H1 (cell line): ENCODE measurements around the gene ZNF451. TPM values are rescaled to one million over a fixed set of nuclear protein-coding genes. Genes with fewer than 3 reads are reported as not detected.

Experiments used
- CTCF ChIA-PET: fragments of 300-600 bp; sonication (Branson Sonifier 250); formaldehyde crosslinking; loops from one replicate; lab custom pipeline; 2021; ENCODE audit not compliant: partially characterized antibody; lab: Charles Lee
- POLR2A ChIA-PET: fragments of 300-600 bp; sonication (Branson Sonifier 250); formaldehyde crosslinking; loops from one replicate; lab custom pipeline; 2021; ENCODE audit warnings: inconsistent platforms; ENCODE audit not compliant: partially characterized antibody; lab: Charles Lee
- DNase-seq, 2 experiments: peaks; one replicate each; pipeline versions ENCODE4 v3.0.0 to v3.0.0-alpha.2; 2010 to 2022; ENCODE audit warnings: low spot score in 2 of 2, low read depth in 1 of 2, mixed read lengths in 1 of 2
- FAIRE-seq: peaks from 2 replicates; lab custom pipeline; 2011; peaks lifted over from hg19 to GRCh38; lab: Jason Lieb, UNC
- H2AFZ ChIP-seq: 2 replicates; pipeline ENCODE4 v1.8.1; 2012; ENCODE audit warnings: low read length, inconsistent platforms
- H2AK5ac ChIP-seq: 2 replicates; pipeline ENCODE4 v1.6.1; 2013; ENCODE audit warnings: low read depth, low read length
- H2BK120ac ChIP-seq: replicated peaks from 2 replicates; pipeline ENCODE3; 2013; ENCODE audit warnings: low read depth, low read length, inconsistent platforms
- H2BK12ac ChIP-seq: 2 replicates; pipeline ENCODE4 v1.6.1; 2013; ENCODE audit warnings: low read depth, low read length
- H2BK15ac ChIP-seq: 2 replicates; pipeline ENCODE4 v1.6.1; 2013; ENCODE audit warnings: low read length
- H2BK20ac ChIP-seq: 2 replicates; pipeline ENCODE4 v1.6.1; 2013; ENCODE audit warnings: low read length
- H2BK5ac ChIP-seq: 2 replicates; pipeline ENCODE4 v1.6.1; 2013; ENCODE audit warnings: low read depth, low read length
- H3K14ac ChIP-seq: 2 replicates; pipeline ENCODE4 v1.6.1; 2013; ENCODE audit warnings: inconsistent platforms; ENCODE audit not compliant: insufficient read length
- H3K18ac ChIP-seq: 2 replicates; pipeline ENCODE4 v1.6.1; 2013; ENCODE audit warnings: low read length; ENCODE audit errors: extremely low read depth
- H3K23ac ChIP-seq: 2 replicates; pipeline ENCODE4 v1.6.1; 2013; ENCODE audit warnings: inconsistent platforms; ENCODE audit not compliant: insufficient read length
- H3K23me2 ChIP-seq: 2 replicates; pipeline ENCODE4 v1.6.1; 2013; ENCODE audit warnings: low read depth, low read length
- H3K27ac ChIP-seq: 2 replicates; pipeline ENCODE4 v1.6.1; 2011; ENCODE audit warnings: low read depth, low read length, inconsistent platforms
- H3K27me3 ChIP-seq, 4 experiments: replicated peaks in 1 of 4; 1 replicate in 1 of 4; 2 replicates in 3 of 4; pipeline versions ENCODE4 v1.6.1 to v1.8.1; 2011 to 2013; ENCODE audit warnings: low read length in 3 of 4, mild to moderate bottlenecking in 3 of 4, inconsistent platforms in 2 of 4, mixed read lengths in 2 of 4, moderate library complexity in 1 of 4; ENCODE audit not compliant: control insufficient read depth in 3 of 4, insufficient read depth in 3 of 4; ENCODE audit errors: extremely low read depth in 1 of 4
- H3K36me3 ChIP-seq, 4 experiments: 2 replicates each; pipeline versions ENCODE4 v1.6.1 to v1.8.1; 2011 to 2013; ENCODE audit warnings: mild to moderate bottlenecking in 4 of 4, low read length in 3 of 4, moderate library complexity in 2 of 4, control low read depth in 1 of 4, inconsistent platforms in 1 of 4; ENCODE audit not compliant: insufficient read depth in 4 of 4, control insufficient read depth in 2 of 4
- H3K4ac ChIP-seq: replicated peaks from 2 replicates; pipeline ENCODE3; 2013; ENCODE audit warnings: low read length, low read depth, mixed read lengths, inconsistent platforms; ENCODE audit not compliant: insufficient read length
- H3K4me1 ChIP-seq, 4 experiments: replicated peaks in 1 of 4; 1 replicate in 1 of 4; 2 replicates in 3 of 4; pipeline versions ENCODE4 v1.6.1 to v1.8.1; 2011 to 2013; ENCODE audit warnings: low read length in 3 of 4, inconsistent platforms in 2 of 4, mixed read lengths in 1 of 4; ENCODE audit not compliant: insufficient read depth in 4 of 4, control insufficient read depth in 3 of 4
- H3K4me2 ChIP-seq, 2 experiments: 2 replicates each; pipeline versions ENCODE4 v1.6.1 to v1.8.1; 2011 to 2013; ENCODE audit warnings: low read depth in 2 of 2, low read length in 2 of 2, control low read depth in 1 of 2, inconsistent platforms in 1 of 2, mild to moderate bottlenecking in 1 of 2; ENCODE audit not compliant: insufficient read depth in 1 of 2
- H3K4me3 ChIP-seq, 4 experiments: fragments of 200-600, 300-600 bp in 1 of 4; sonication (generic), shearing (Covaris generic), sonication (Bioruptor Twin) in 1 of 4; 2 replicates each; pipeline versions ENCODE4 v1.5.1 to v1.8.1; 2011 to 2016; ENCODE audit warnings: low read length in 4 of 4, low read depth in 3 of 4, control low read depth in 2 of 4, inconsistent platforms in 2 of 4, mild to moderate bottlenecking in 2 of 4, mixed read lengths in 1 of 4, moderate library complexity in 1 of 4; ENCODE audit not compliant: insufficient read depth in 2 of 4; ENCODE audit errors: extremely low read depth in 1 of 4
- H3K56ac ChIP-seq: replicated peaks from 2 replicates; pipeline ENCODE3; 2013; ENCODE audit warnings: low read depth, mild to moderate bottlenecking, mixed read lengths, low read length, inconsistent platforms; ENCODE audit not compliant: insufficient read length
- H3K79me1 ChIP-seq: 2 replicates; pipeline ENCODE4 v1.6.1; 2013; ENCODE audit warnings: low read depth, low read length, control low read depth
- H3K79me2 ChIP-seq, 2 experiments: 2 replicates each; pipeline versions ENCODE4 v1.6.1 to v1.8.1; 2012 to 2013; ENCODE audit warnings: low read length in 2 of 2, mild to moderate bottlenecking in 2 of 2, inconsistent platforms in 1 of 2; ENCODE audit not compliant: insufficient read depth in 2 of 2, control insufficient read depth in 1 of 2
- H3K9ac ChIP-seq, 4 experiments: replicated peaks in 1 of 4; 1 replicate in 1 of 4; 2 replicates in 3 of 4; pipeline versions ENCODE4 v1.6.1 to v1.8.1; 2011 to 2013; ENCODE audit warnings: low read depth in 3 of 4, low read length in 3 of 4, control low read depth in 2 of 4, mild to moderate bottlenecking in 2 of 4, moderate library complexity in 2 of 4, inconsistent platforms in 1 of 4; ENCODE audit errors: extremely low read depth in 1 of 4
- H3K9me3 ChIP-seq, 2 experiments: 2 replicates each; pipeline versions ENCODE4 v1.6.1 to v1.8.1; 2012 to 2013; ENCODE audit warnings: mild to moderate bottlenecking in 2 of 2, moderate library complexity in 2 of 2, control low read depth in 1 of 2, inconsistent platforms in 1 of 2, low read depth in 1 of 2, low read length in 1 of 2, mixed read lengths in 1 of 2; ENCODE audit not compliant: insufficient read depth in 2 of 2
- H4K20me1 ChIP-seq, 2 experiments: replicated peaks in 1 of 2; 2 replicates each; pipeline versions ENCODE3 to v1.8.1; 2011 to 2013; ENCODE audit warnings: inconsistent platforms in 2 of 2, low read length in 2 of 2, mild to moderate bottlenecking in 1 of 2; ENCODE audit not compliant: insufficient read depth in 2 of 2, control insufficient read depth in 1 of 2
- H4K5ac ChIP-seq: 2 replicates; pipeline ENCODE4 v1.6.1; 2013; ENCODE audit warnings: low read length, low read depth, mixed read lengths, inconsistent platforms; ENCODE audit not compliant: insufficient read length
- H4K8ac ChIP-seq: 2 replicates; pipeline ENCODE4 v1.8.0; 2013; ENCODE audit warnings: mild to moderate bottlenecking, moderate library complexity, low read length, inconsistent platforms; ENCODE audit not compliant: insufficient read depth; ENCODE audit errors: extremely low read depth
- H4K91ac ChIP-seq: replicated peaks from 2 replicates; pipeline ENCODE3; 2013; ENCODE audit warnings: low read length, mixed read lengths, inconsistent platforms; ENCODE audit not compliant: insufficient read length
- ATF3 ChIP-seq: IDR thresholded peaks from 2 replicates; pipeline ENCODE4 v1.6.1; 2011; ENCODE audit warnings: low read depth, mild to moderate bottlenecking, low read length; ENCODE audit not compliant: insufficient read depth
- BRCA1 ChIP-seq: IDR thresholded peaks from 2 replicates; pipeline ENCODE4 v1.6.1; 2012; ENCODE audit warnings: low read depth, low read length, improper control_type of control experiment
- E2F6 ChIP-seq: IDR thresholded peaks from 2 replicates; pipeline ENCODE4 v1.6.1; 2012; ENCODE audit warnings: inconsistent platforms
- FOSL1 ChIP-seq: IDR thresholded peaks from 2 replicates; pipeline ENCODE4 v1.6.1; 2011; ENCODE audit warnings: mild to moderate bottlenecking, low read depth, low read length, moderate library complexity; ENCODE audit not compliant: insufficient read depth
- KDM1A ChIP-seq: fragments of 200-600, 300-600 bp; sonication (generic); IDR thresholded peaks from 2 replicates; pipeline ENCODE4 v1.7.1; 2016; ENCODE audit warnings: mild to moderate bottlenecking, low read length, borderline replicate concordance
- POLR2A ChIP-seq, 2 experiments: IDR thresholded peaks; 1 replicate in 1 of 2; 2 replicates in 1 of 2; pipeline ENCODE4 v1.6.1; 2011; ENCODE audit warnings: low read depth in 2 of 2, low read length in 2 of 2, mild to moderate bottlenecking in 2 of 2; ENCODE audit errors: control extremely low read depth in 1 of 2
- SIX5 ChIP-seq: IDR thresholded peaks from 2 replicates; pipeline ENCODE4 v1.6.1; 2011; ENCODE audit warnings: mild to moderate bottlenecking, low read depth, low read length
- WGBS, 2 experiments: shearing (Covaris generic) in 1 of 2; methylation state at CpG; one replicate each; pipeline versions ENCODE4 v1.1.6 to v1.1.7; 2013 to 2015; ENCODE audit warnings: low lambda C conversion rate in 2 of 2, mixed read lengths in 2 of 2, inconsistent platforms in 1 of 2, low coverage in 1 of 2, missing lambda C conversion rate in 1 of 2; ENCODE audit not compliant: insufficient replicate concordance in 2 of 2, insufficient coverage in 1 of 2, insufficient read length in 1 of 2; ENCODE audit errors: extremely low coverage in 1 of 2, missing lambda C conversion rate in 1 of 2; 5-methylcytosine and 5-hydroxymethylcytosine counted together
- long read RNA-seq, 2 experiments: library from RNA in 1 of 2; library from capped mRNA in 1 of 2; stranded (forward); transcript quantifications; one replicate each; pipeline ENCODE4 v2.0.0, GENCODE V29; 2021; ENCODE audit warnings: inconsistent platforms in 1 of 2
- polyA minus RNA-seq, 3 experiments: library from RNA; depleted of rRNA, polyadenylated mRNA; stranded (reverse); fragments of >200 nt; gene quantifications; 1 replicate in 2 of 3; 2 replicates in 1 of 3; pipeline ENCODE4 v1.2.3, GENCODE V29; 2011
- polyA plus RNA-seq, 7 experiments: library from polyadenylated mRNA; depleted of rRNA in 3 of 7; stranded (reverse) in 5 of 7; unstranded in 2 of 7; fragments of >200 nt in 5 of 7; fragments of 200-250 nt in 2 of 7; gene quantifications; 1 replicate in 5 of 7; 2 replicates in 1 of 7; 4 replicates in 1 of 7; pipeline versions ENCODE4 v1.2.1 to v1.2.3, GENCODE V29; 2011 to 2013; ENCODE audit warnings: missing spikeins in 2 of 7, mixed read lengths in 2 of 7
- total RNA-seq: library from RNA; stranded (reverse); fragmentation: NEBNext Ultra II Directional; extraction: Animal tissue kit (Norgen Biotek cat#: 25700); gene quantifications from 2 replicates; pipeline ENCODE4 v1.2.1, GENCODE V29; 2021

The ZNF451 gene
- total RNA-seq, result 49.4 and 56.8 TPM in 2 replicates
- 7.0 and 10.7 TPM in 2 replicates for polyA plus RNA-seq (2011; rRNA removed)
- 17.3 TPM for polyA plus RNA-seq (2011; cell fraction: cytosol; rRNA removed)
- 18.5 TPM for polyA plus RNA-seq (2011; cell fraction: nucleus; rRNA removed)
- polyA plus RNA-seq (2012, experiment 1 of 2), result 9.7 to 20.7 TPM (median 14.4 TPM) in 4 replicates
- 1.2 TPM for polyA plus RNA-seq (2012, experiment 2 of 2)
- polyA plus RNA-seq (2013, experiment 1 of 2), result 18.4 TPM
- 16.5 TPM for polyA plus RNA-seq (2013, experiment 2 of 2)
- polyA minus RNA-seq (2011; rRNA and poly(A)+ RNA removed), result 59.7 and 75.9 TPM in 2 replicates
- polyA minus RNA-seq (2011; cell fraction: cytosol; rRNA and poly(A)+ RNA removed), result 41.0 TPM
- 134 TPM for polyA minus RNA-seq (2011; cell fraction: nucleus; rRNA and poly(A)+ RNA removed)
- long read RNA-seq, experiment 1, full-length matches to known transcripts, result 5 of 23 reads
- long read RNA-seq, experiment 1, partial matches to known transcripts, result 10 of 23 reads
- long read RNA-seq, experiment 1, other reads (novel, unspliced or antisense), result 8 of 23 reads
- long read RNA-seq, experiment 2, full-length matches to known transcripts, result 2 of 3 reads
- long read RNA-seq, experiment 2, partial matches to known transcripts, result 1 of 3 reads
- long read RNA-seq, experiment 2, other reads (novel, unspliced or antisense), result 0 of 3 reads

GRCh38 chr6:57089687-57090457, at the start of gene ZNF451:
Gene ZNF451 (plus strand): TSS chr6:57090188. CDS start chr6:57090254, 66 bp downstream.
- CTCF ChIA-PET, result interaction anchor here (0.6 kb wide), 1 partner anchor 430 kb away, joined by 5 read pairs; no protein-coding TSS in a partner anchor
- Histone ChIP-seq H3K18ac (no peak within 1 kb of the TSS), H3K14ac (no peak within 1 kb of the TSS), H3K56ac (no peak within 1 kb of the TSS), H3K9ac (peak within 1 kb of the TSS; percentile 72 to 90 (median 81)), H3K36me3 (peaks cover 0 to 21% (median 0%) of the 10 kb centered on the region in 4 experiments; a peak in 3 of 8 replicates), H2AK5ac (no peak within 1 kb of the TSS), H2AFZ (0 out of 2 replicates have a peak within 1 kb of the TSS, but pooled peaks have one; percentile 65), H2BK120ac (no peak within 1 kb of the TSS), H3K23me2 (no peaks in the 10 kb centered on the region), H2BK15ac (peak within 1 kb of the TSS; percentile 84; the same call in 1 of the 2 replicates), H3K4ac (no peak within 1 kb of the TSS), H2BK5ac (no peak within 1 kb of the TSS), H3K9me3 (no peaks in the 10 kb centered on the region), H3K4me2 (peak within 1 kb of the TSS; percentile 45 to 65), H3K27ac (peak within 1 kb of the TSS; percentile 68), H3K79me1 (no peaks in the 10 kb centered on the region), H4K91ac (no peak within 1 kb of the TSS), H3K23ac (no peak within 1 kb of the TSS), H4K20me1 (peaks cover 0 to 6% of the 10 kb centered on the region in 2 experiments), H2BK20ac (no peak within 1 kb of the TSS), H3K4me1 (peaks cover 2 to 4% (median 3%) of the 10 kb centered on the region in 4 experiments; a peak in 5 of 7 replicates), H3K4me3 (peak within 1 kb of the TSS; percentile 39 to 64 (median 58)), H4K8ac (peak within 1 kb of the TSS; percentile 77), H3K79me2 (peaks cover 0 to 35% of the 10 kb centered on the region in 2 experiments; a peak in 3 of 4 replicates), H3K27me3 (no peaks in the 10 kb centered on the region), H2BK12ac (no peak within 1 kb of the TSS), H4K5ac (no peak within 1 kb of the TSS)
- 2% methylated on average over 43 of the region's 58 CpGs; no CpG with 5 or more reads in 1 of the 2 experiments for WGBS, 2 experiments
- FAIRE-seq (no peak), DNase-seq (peak; percentile 82 to 98)
- POLR2A ChIA-PET, result interaction anchor here (0.9 to 1.1 kb wide), 3 partner anchors 12 to 132 kb away, joined by 3 read pairs; partner anchors contain the start of gene RAB23
- no peak for TF ChIP-seq BRCA1
- TF ChIP-seq POLR2A (IDR thresholded peaks at IDR 0.05; ENCODE audit: control extremely low read depth in 1 of 2, low read depth in 2 of 2, low read length in 2 of 2), result peak; percentile 80 to 82
- peak; percentile 66 for TF ChIP-seq SIX5
- no peak for TF ChIP-seq FOSL1
- TF ChIP-seq KDM1A, result no peak
- TF ChIP-seq E2F6, result peak; percentile 77
- no peak for TF ChIP-seq ATF3
